NT2/D1 (cell line): ENCODE data around the gene GLIS1.

Source experiments
- SUZ12 ChIP-seq: IDR thresholded peaks from 2 replicates; pipeline ENCODE4 v1.6.1; 2011; ENCODE audit not compliant: insufficient read length, insufficient read depth; ENCODE audit errors: extremely low read depth
- YY1 ChIP-seq: IDR thresholded peaks from 2 replicates; pipeline ENCODE4 v1.6.1; 2011; ENCODE audit not compliant: insufficient read length, insufficient read depth
- ZNF274 ChIP-seq: IDR thresholded peaks from 2 replicates; pipeline ENCODE4 v1.6.1; 2011; ENCODE audit warnings: mild to moderate bottlenecking, low read depth, low read length

- TF ChIP-seq YY1 (no peak), ZNF274 (no peak), SUZ12 (no peak)
Observed at GRCh38 chr1:53685272-53686051, 53.5 kb downstream of the GLIS1 start.
